H1 (cell line): ENCODE measurements around the gene CCDC88A. TPM values are rescaled to one million over a fixed set of nuclear protein-coding genes. Genes with fewer than 3 reads are reported as not detected.

Source experiments
- CTCF ChIA-PET: fragments of 300-600 bp; sonication (Branson Sonifier 250); formaldehyde crosslinking; loops from one replicate; lab custom pipeline; 2021; ENCODE audit not compliant: partially characterized antibody; lab: Charles Lee
- POLR2A ChIA-PET: fragments of 300-600 bp; sonication (Branson Sonifier 250); formaldehyde crosslinking; loops from one replicate; lab custom pipeline; 2021; ENCODE audit warnings: inconsistent platforms; ENCODE audit not compliant: partially characterized antibody; lab: Charles Lee
- DNase-seq, 2 experiments: peaks; one replicate each; pipeline versions ENCODE4 v3.0.0 to v3.0.0-alpha.2; 2010 to 2022; ENCODE audit warnings: low spot score in 2 of 2, low read depth in 1 of 2, mixed read lengths in 1 of 2
- FAIRE-seq: peaks from 2 replicates; lab custom pipeline; 2011; peaks lifted over from hg19 to GRCh38; lab: Jason Lieb, UNC
- H2AFZ ChIP-seq: 2 replicates; pipeline ENCODE4 v1.8.1; 2012; ENCODE audit warnings: low read length, inconsistent platforms
- H2AK5ac ChIP-seq: 2 replicates; pipeline ENCODE4 v1.6.1; 2013; ENCODE audit warnings: low read depth, low read length
- H2BK120ac ChIP-seq: replicated peaks from 2 replicates; pipeline ENCODE3; 2013; ENCODE audit warnings: low read depth, low read length, inconsistent platforms
- H2BK12ac ChIP-seq: 2 replicates; pipeline ENCODE4 v1.6.1; 2013; ENCODE audit warnings: low read depth, low read length
- H2BK15ac ChIP-seq: 2 replicates; pipeline ENCODE4 v1.6.1; 2013; ENCODE audit warnings: low read length
- H2BK20ac ChIP-seq: 2 replicates; pipeline ENCODE4 v1.6.1; 2013; ENCODE audit warnings: low read length
- H2BK5ac ChIP-seq: 2 replicates; pipeline ENCODE4 v1.6.1; 2013; ENCODE audit warnings: low read depth, low read length
- H3K14ac ChIP-seq: 2 replicates; pipeline ENCODE4 v1.6.1; 2013; ENCODE audit warnings: inconsistent platforms; ENCODE audit not compliant: insufficient read length
- H3K18ac ChIP-seq: 2 replicates; pipeline ENCODE4 v1.6.1; 2013; ENCODE audit warnings: low read length; ENCODE audit errors: extremely low read depth
- H3K23ac ChIP-seq: 2 replicates; pipeline ENCODE4 v1.6.1; 2013; ENCODE audit warnings: inconsistent platforms; ENCODE audit not compliant: insufficient read length
- H3K23me2 ChIP-seq: 2 replicates; pipeline ENCODE4 v1.6.1; 2013; ENCODE audit warnings: low read depth, low read length
- H3K27ac ChIP-seq: 2 replicates; pipeline ENCODE4 v1.6.1; 2011; ENCODE audit warnings: low read depth, low read length, inconsistent platforms
- H3K27me3 ChIP-seq, 4 experiments: replicated peaks in 1 of 4; 1 replicate in 1 of 4; 2 replicates in 3 of 4; pipeline versions ENCODE4 v1.6.1 to v1.8.1; 2011 to 2013; ENCODE audit warnings: low read length in 3 of 4, mild to moderate bottlenecking in 3 of 4, inconsistent platforms in 2 of 4, mixed read lengths in 2 of 4, moderate library complexity in 1 of 4; ENCODE audit not compliant: control insufficient read depth in 3 of 4, insufficient read depth in 3 of 4; ENCODE audit errors: extremely low read depth in 1 of 4
- H3K36me3 ChIP-seq, 4 experiments: 2 replicates each; pipeline versions ENCODE4 v1.6.1 to v1.8.1; 2011 to 2013; ENCODE audit warnings: mild to moderate bottlenecking in 4 of 4, low read length in 3 of 4, moderate library complexity in 2 of 4, control low read depth in 1 of 4, inconsistent platforms in 1 of 4; ENCODE audit not compliant: insufficient read depth in 4 of 4, control insufficient read depth in 2 of 4
- H3K4ac ChIP-seq: replicated peaks from 2 replicates; pipeline ENCODE3; 2013; ENCODE audit warnings: low read length, low read depth, mixed read lengths, inconsistent platforms; ENCODE audit not compliant: insufficient read length
- H3K4me1 ChIP-seq, 4 experiments: replicated peaks in 1 of 4; 1 replicate in 1 of 4; 2 replicates in 3 of 4; pipeline versions ENCODE4 v1.6.1 to v1.8.1; 2011 to 2013; ENCODE audit warnings: low read length in 3 of 4, inconsistent platforms in 2 of 4, mixed read lengths in 1 of 4; ENCODE audit not compliant: insufficient read depth in 4 of 4, control insufficient read depth in 3 of 4
- H3K4me2 ChIP-seq, 2 experiments: 2 replicates each; pipeline versions ENCODE4 v1.6.1 to v1.8.1; 2011 to 2013; ENCODE audit warnings: low read depth in 2 of 2, low read length in 2 of 2, control low read depth in 1 of 2, inconsistent platforms in 1 of 2, mild to moderate bottlenecking in 1 of 2; ENCODE audit not compliant: insufficient read depth in 1 of 2
- H3K4me3 ChIP-seq, 4 experiments: fragments of 200-600, 300-600 bp in 1 of 4; sonication (generic), shearing (Covaris generic), sonication (Bioruptor Twin) in 1 of 4; 2 replicates each; pipeline versions ENCODE4 v1.5.1 to v1.8.1; 2011 to 2016; ENCODE audit warnings: low read length in 4 of 4, low read depth in 3 of 4, control low read depth in 2 of 4, inconsistent platforms in 2 of 4, mild to moderate bottlenecking in 2 of 4, mixed read lengths in 1 of 4, moderate library complexity in 1 of 4; ENCODE audit not compliant: insufficient read depth in 2 of 4; ENCODE audit errors: extremely low read depth in 1 of 4
- H3K56ac ChIP-seq: replicated peaks from 2 replicates; pipeline ENCODE3; 2013; ENCODE audit warnings: low read depth, mild to moderate bottlenecking, mixed read lengths, low read length, inconsistent platforms; ENCODE audit not compliant: insufficient read length
- H3K79me1 ChIP-seq: 2 replicates; pipeline ENCODE4 v1.6.1; 2013; ENCODE audit warnings: low read depth, low read length, control low read depth
- H3K79me2 ChIP-seq, 2 experiments: 2 replicates each; pipeline versions ENCODE4 v1.6.1 to v1.8.1; 2012 to 2013; ENCODE audit warnings: low read length in 2 of 2, mild to moderate bottlenecking in 2 of 2, inconsistent platforms in 1 of 2; ENCODE audit not compliant: insufficient read depth in 2 of 2, control insufficient read depth in 1 of 2
- H3K9ac ChIP-seq, 4 experiments: replicated peaks in 1 of 4; 1 replicate in 1 of 4; 2 replicates in 3 of 4; pipeline versions ENCODE4 v1.6.1 to v1.8.1; 2011 to 2013; ENCODE audit warnings: low read depth in 3 of 4, low read length in 3 of 4, control low read depth in 2 of 4, mild to moderate bottlenecking in 2 of 4, moderate library complexity in 2 of 4, inconsistent platforms in 1 of 4; ENCODE audit errors: extremely low read depth in 1 of 4
- H3K9me3 ChIP-seq, 2 experiments: 2 replicates each; pipeline versions ENCODE4 v1.6.1 to v1.8.1; 2012 to 2013; ENCODE audit warnings: mild to moderate bottlenecking in 2 of 2, moderate library complexity in 2 of 2, control low read depth in 1 of 2, inconsistent platforms in 1 of 2, low read depth in 1 of 2, low read length in 1 of 2, mixed read lengths in 1 of 2; ENCODE audit not compliant: insufficient read depth in 2 of 2
- H4K20me1 ChIP-seq, 2 experiments: replicated peaks in 1 of 2; 2 replicates each; pipeline versions ENCODE3 to v1.8.1; 2011 to 2013; ENCODE audit warnings: inconsistent platforms in 2 of 2, low read length in 2 of 2, mild to moderate bottlenecking in 1 of 2; ENCODE audit not compliant: insufficient read depth in 2 of 2, control insufficient read depth in 1 of 2
- H4K5ac ChIP-seq: 2 replicates; pipeline ENCODE4 v1.6.1; 2013; ENCODE audit warnings: low read length, low read depth, mixed read lengths, inconsistent platforms; ENCODE audit not compliant: insufficient read length
- H4K8ac ChIP-seq: 2 replicates; pipeline ENCODE4 v1.8.0; 2013; ENCODE audit warnings: mild to moderate bottlenecking, moderate library complexity, low read length, inconsistent platforms; ENCODE audit not compliant: insufficient read depth; ENCODE audit errors: extremely low read depth
- H4K91ac ChIP-seq: replicated peaks from 2 replicates; pipeline ENCODE3; 2013; ENCODE audit warnings: low read length, mixed read lengths, inconsistent platforms; ENCODE audit not compliant: insufficient read length
- ATF3 ChIP-seq: IDR thresholded peaks from 2 replicates; pipeline ENCODE4 v1.6.1; 2011; ENCODE audit warnings: low read depth, mild to moderate bottlenecking, low read length; ENCODE audit not compliant: insufficient read depth
- CTCF ChIP-seq, 3 experiments: IDR thresholded peaks; 1 replicate in 2 of 3; 2 replicates in 1 of 3; pipeline versions ENCODE4 v1.5.1 to v1.6.1; 2011; ENCODE audit warnings: low read length in 3 of 3, mild to moderate bottlenecking in 3 of 3, inconsistent platforms in 2 of 3, low read depth in 1 of 3, moderate library complexity in 1 of 3; ENCODE audit not compliant: insufficient read depth in 1 of 3; ENCODE audit errors: control extremely low read depth in 1 of 3
- WGBS, 2 experiments: shearing (Covaris generic) in 1 of 2; methylation state at CpG; one replicate each; pipeline versions ENCODE4 v1.1.6 to v1.1.7; 2013 to 2015; ENCODE audit warnings: low lambda C conversion rate in 2 of 2, mixed read lengths in 2 of 2, inconsistent platforms in 1 of 2, low coverage in 1 of 2, missing lambda C conversion rate in 1 of 2; ENCODE audit not compliant: insufficient replicate concordance in 2 of 2, insufficient coverage in 1 of 2, insufficient read length in 1 of 2; ENCODE audit errors: extremely low coverage in 1 of 2, missing lambda C conversion rate in 1 of 2; 5-methylcytosine and 5-hydroxymethylcytosine counted together
- polyA plus RNA-seq, 7 experiments: library from polyadenylated mRNA; depleted of rRNA in 3 of 7; stranded (reverse) in 5 of 7; unstranded in 2 of 7; fragments of >200 nt in 5 of 7; fragments of 200-250 nt in 2 of 7; gene quantifications; 1 replicate in 5 of 7; 2 replicates in 1 of 7; 4 replicates in 1 of 7; pipeline versions ENCODE4 v1.2.1 to v1.2.3, GENCODE V29; 2011 to 2013; ENCODE audit warnings: missing spikeins in 2 of 7, mixed read lengths in 2 of 7
- total RNA-seq: library from RNA; stranded (reverse); fragmentation: NEBNext Ultra II Directional; extraction: Animal tissue kit (Norgen Biotek cat#: 25700); gene quantifications from 2 replicates; pipeline ENCODE4 v1.2.1, GENCODE V29; 2021

Gene CCDC88A
- total and polyA plus RNA-seq, 2 of the 8 experiments (the other 6 are each of a cell fraction or from before 2014, with no cell fraction given), result 27.0 to 98.0 TPM

- Histone ChIP-seq H3K56ac (no peak overlapping the region), H3K9me3 (no peaks in the 10 kb centered on the region), H4K91ac (no peak overlapping the region), H4K20me1 (no peaks in the 10 kb centered on the region), H3K4me2 (no peak overlapping the region), H2BK12ac (no peak overlapping the region), H2BK20ac (no peak overlapping the region), H4K8ac (no peak overlapping the region), H3K4me1 (no peaks in the 10 kb centered on the region), H3K27me3 (no peaks in the 10 kb centered on the region), H3K4me3 (no peak overlapping the region), H2BK120ac (no peak overlapping the region), H3K79me2 (no peaks in the 10 kb centered on the region), H3K4ac (no peak overlapping the region), H3K23ac (no peak overlapping the region), H4K5ac (no peak overlapping the region), H3K36me3 (peaks cover 4 to 63% (median 24%) of the 10 kb centered on the region in 4 experiments; a peak in 6 of 8 replicates), H3K23me2 (no peaks in the 10 kb centered on the region), H3K79me1 (no peaks in the 10 kb centered on the region), H3K27ac (no peak overlapping the region), H3K14ac (no peak overlapping the region), H2AFZ (no peak overlapping the region), H3K18ac (no peak overlapping the region), H2BK5ac (no peak overlapping the region), H2BK15ac (no peak overlapping the region), H2AK5ac (no peak overlapping the region), H3K9ac (peak overlapping the region in 1 of 4 experiments; percentile 8; a peak in 1 of 7 replicates)
- FAIRE-seq (no peak), DNase-seq (no peak)
- ChIA-PET CTCF (no interaction called here), POLR2A (no interaction called here)
- WGBS, 2 experiments, result 91% methylated on average over 1 of the region's 1 CpG; no CpG with 5 or more reads in 1 of the 2 experiments
- TF ChIP-seq CTCF (IDR thresholded peaks at IDR 0.05; ENCODE audit: control extremely low read depth in 1 of 3, insufficient read depth in 1 of 3, low read depth in 1 of 3, low read length in 3 of 3) (peak in 1 of 3 experiments; percentile 6; a peak in 1 of 4 replicates), ATF3 (no peak)
Observed at GRCh38 chr2:55311444-55311870, 108.2 kb downstream of the CCDC88A start.
